ENCODE data around the gene FGF14.

DNA sequence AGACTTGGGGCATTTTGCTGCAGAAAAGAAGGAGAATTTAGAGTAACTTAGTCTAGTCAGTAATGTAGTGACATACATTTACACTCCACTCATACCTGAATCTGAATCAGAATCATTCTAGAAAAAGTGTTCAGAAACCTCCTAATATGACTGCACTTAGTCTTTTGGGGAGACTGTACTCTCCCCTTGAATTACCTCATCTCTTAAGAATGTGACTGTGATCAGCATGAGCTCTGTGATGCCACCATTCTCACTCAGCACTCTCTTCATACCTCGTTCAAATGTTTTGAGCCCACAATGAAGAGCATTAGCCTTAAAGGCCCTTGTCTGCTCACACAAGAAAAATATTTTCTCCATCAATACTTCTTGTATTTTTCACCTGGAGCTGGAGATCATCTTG, 229.4 kb downstream of the FGF14 start:
- TF ChIP-seq, protein P1, sequence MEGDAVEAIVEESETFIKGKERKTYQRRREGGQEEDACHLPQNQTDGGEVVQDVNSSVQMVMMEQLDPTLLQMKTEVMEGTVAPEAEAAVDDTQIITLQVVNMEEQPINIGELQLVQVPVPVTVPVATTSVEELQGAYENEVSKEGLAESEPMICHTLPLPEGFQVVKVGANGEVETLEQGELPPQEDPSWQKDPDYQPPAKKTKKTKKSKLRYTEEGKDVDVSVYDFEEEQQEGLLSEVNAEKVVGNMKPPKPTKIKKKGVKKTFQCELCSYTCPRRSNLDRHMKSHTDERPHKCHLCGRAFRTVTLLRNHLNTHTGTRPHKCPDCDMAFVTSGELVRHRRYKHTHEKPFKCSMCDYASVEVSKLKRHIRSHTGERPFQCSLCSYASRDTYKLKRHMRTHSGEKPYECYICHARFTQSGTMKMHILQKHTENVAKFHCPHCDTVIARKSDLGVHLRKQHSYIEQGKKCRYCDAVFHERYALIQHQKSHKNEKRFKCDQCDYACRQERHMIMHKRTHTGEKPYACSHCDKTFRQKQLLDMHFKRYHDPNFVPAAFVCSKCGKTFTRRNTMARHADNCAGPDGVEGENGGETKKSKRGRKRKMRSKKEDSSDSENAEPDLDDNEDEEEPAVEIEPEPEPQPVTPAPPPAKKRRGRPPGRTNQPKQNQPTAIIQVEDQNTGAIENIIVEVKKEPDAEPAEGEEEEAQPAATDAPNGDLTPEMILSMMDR (IDR thresholded peaks at IDR 0.05): no peak
- no peak for TF ChIP-seq POLR2A (IDR thresholded peaks at IDR 0.05)
